Lung microvascular endothelial cell (primary cell): ENCODE results near the gene NRCAM. TPM values are rescaled to one million over a fixed set of nuclear protein-coding genes. Genes with fewer than 3 reads are reported as not detected.

Experiments
- DNase-seq, 2 donors: peaks; one replicate each; pipeline versions ENCODE4 v3.0.0 to v3.0.0-alpha.2; 2010; ENCODE audit warnings: low read depth in 2 of 2
- total RNA-seq: library from RNA; depleted of rRNA; stranded (reverse); fragments of >200 nt; gene quantifications from 2 replicates; pipeline ENCODE4 v1.2.1, GENCODE V29; 2014

Gene NRCAM
- total RNA-seq, 1 donor from 2014 or later: 1.2 TPM

GRCh38 chr7:108310351-108310750 lies 145.9 kb downstream of the NRCAM start:
- DNase-seq: peak; percentile 36 to 45

GRCh38 chr7:108308903-108309302 lies 147.3 kb downstream of the NRCAM start:
- peak in 1 of 2 donors; percentile 74 for DNase-seq

DNA sequence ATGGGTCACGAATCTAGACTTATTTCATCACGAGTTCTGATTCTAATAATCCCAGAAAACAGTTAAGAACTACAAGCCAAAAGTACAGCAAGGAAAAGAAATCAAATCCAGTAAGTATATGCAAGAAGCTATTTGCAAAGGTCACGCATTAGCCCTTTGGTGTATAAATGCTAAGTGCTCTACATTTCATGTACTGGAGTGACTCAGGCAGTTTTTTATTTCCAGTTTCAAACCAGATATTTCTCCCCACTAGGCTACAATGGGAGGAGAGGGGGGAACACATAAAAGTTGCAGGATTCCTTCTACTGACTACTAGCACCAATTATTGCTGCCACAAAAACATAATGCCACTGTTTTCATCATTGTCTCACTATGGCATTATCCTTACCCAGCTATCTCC lies 148.0 kb downstream of the NRCAM start:
- DNase-seq: peak in 1 of 2 donors; percentile 29

- DNase-seq: no peak
Observed at GRCh38 chr7:108307595-108307994, 148.6 kb downstream of the NRCAM start.

DNA sequence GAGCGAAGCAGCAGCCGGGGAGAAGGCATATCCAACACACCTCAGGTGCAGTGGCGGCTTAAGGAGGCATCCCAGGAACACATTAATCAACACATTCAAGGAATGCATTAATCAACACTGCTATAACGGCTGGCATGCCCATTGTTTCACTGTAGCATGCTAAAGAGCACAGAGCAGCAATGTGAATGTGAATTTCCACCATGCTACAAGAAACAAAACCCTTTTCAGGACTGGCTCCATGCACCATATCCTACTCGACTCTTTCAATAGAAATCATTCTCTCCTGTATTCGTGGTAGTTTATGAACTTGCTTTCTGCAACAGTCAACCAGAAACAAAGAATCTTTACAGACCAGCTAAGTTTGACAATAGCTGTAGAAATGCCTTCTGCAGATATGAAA lies 149.0 kb downstream of the NRCAM start:
- DNase-seq: peak in 1 of 2 donors; percentile 32

GRCh38 chr7:108303332-108303731 lies 152.9 kb downstream of the NRCAM start:
- no peak for DNase-seq

DNA sequence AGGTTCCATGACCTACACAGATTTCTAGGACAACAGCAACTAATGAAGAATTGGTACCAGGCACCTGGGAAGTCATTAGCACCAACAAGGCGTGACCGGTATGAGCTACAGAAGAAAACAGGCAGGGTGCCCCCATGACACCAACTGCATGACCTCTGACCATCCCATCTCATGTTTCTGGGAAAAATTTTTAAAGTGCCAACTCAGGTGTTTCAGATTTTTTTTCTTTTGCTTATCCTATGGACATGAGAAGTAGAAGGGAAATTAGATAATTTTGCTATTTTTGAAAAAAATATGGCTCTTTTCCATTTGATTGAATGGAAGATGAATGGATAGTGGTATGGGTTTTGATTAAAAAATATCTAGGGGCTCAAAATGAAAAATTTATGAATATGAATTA lies 154.8 kb downstream of the NRCAM start:
- no peak for DNase-seq

DNA sequence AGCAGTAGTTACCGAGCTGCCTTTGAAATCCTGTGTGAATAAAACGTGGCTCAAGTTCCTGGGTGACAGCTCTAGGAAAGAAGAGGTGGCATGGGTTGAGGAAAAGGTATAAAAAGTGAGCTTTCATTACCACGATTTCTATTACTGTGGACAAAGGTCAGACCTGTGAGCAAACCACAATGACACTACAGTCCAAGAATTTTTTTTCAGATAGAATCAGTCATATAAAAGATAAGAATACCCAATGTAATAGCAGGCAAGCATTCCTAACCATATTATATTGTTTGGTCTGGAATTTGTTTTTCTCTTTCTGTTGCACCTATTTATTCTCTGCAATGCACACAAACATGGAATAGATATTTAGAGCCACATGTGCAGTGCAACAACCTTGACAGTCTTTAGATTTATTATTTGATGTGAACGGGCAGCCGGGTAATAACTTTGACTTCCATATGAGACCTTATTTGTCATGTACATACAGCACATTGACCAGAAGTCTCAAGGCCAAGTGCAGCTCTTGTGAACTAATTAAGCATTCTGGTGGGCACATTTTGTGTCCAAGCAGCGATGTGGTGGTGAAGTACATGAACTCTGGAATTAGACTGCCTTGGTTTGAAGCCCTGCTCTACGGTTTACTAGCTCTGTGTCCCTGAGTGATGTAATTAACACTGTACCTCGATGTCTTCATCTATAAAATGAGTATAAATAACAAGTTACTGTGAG lies 156.8 kb downstream of the NRCAM start:
- DNase-seq: peak in 1 of 2 donors; percentile 44

GRCh38 chr7:108296911-108297310 lies 159.3 kb downstream of the NRCAM start:
- DNase-seq: peak; percentile 47 to 60

- DNase-seq: peak; percentile 55 to 80
Observed at GRCh38 chr7:108294595-108294994, 161.6 kb downstream of the NRCAM start.

DNA sequence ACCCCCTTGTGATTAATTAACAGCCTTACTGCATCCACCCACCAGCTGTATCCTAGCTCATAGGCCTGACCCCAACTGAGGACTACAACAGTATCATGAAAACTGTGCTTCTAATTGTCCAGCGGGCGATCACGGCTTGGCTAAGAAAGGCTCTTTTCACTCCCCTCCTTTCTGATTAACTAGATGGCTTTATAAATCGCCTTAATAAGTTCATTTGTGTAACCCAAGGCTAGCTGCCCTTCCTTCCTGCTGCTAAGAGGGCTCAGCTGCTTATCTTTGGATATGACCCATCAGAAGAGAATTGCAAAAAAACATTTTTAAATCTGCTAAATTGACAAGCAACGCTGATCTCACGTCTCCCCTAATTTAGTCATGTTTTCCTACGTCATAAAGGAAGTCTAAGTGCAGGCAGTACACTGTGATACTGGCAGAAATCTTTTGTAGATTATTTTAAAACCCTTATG lies 163.1 kb downstream of the NRCAM start:
- DNase-seq: peak; percentile 60 to 82

DNA sequence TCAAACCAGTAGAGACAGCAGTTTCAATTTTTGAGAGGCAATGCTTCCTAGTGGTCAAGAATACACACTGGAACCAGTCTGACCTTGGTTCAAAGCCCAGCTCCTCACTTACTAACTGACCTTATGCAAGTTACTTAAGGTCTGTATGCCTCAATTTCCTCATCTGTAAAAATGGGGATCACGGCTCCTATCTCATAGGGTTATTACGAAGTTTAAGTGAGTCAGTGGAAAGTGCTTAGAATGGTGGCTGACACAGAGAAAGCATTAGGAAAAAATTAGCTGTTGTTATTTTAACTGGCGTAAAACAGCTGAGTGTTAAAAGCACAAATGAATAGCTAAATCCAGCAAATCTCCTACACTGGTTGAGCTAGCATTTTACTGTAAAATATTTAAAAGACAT lies 163.7 kb downstream of the NRCAM start:
- DNase-seq: peak in 1 of 2 donors; percentile 58

GRCh38 chr7:108291791-108292440 lies 164.3 kb downstream of the NRCAM start:
- DNase-seq: no peak

DNA sequence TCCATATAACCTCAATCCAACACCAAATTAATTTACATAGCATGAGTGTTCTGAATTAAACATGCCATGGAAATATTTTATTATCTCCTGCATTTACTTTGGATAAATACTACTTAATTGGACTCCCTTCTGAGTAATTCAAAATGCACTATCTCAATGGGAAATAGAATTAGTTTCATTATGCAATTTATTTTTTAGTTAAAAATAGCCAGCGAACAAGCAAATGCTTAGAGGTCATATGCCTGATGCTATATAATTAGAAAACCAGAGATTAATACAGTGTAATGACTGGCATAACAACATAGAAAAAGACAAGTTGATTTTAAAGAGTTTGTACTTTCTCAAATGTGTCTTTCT lies 165.1 kb downstream of the NRCAM start:
- no peak for DNase-seq

- no peak for DNase-seq
Observed at GRCh38 chr7:108290459-108291151, 165.6 kb downstream of the NRCAM start.

DNA sequence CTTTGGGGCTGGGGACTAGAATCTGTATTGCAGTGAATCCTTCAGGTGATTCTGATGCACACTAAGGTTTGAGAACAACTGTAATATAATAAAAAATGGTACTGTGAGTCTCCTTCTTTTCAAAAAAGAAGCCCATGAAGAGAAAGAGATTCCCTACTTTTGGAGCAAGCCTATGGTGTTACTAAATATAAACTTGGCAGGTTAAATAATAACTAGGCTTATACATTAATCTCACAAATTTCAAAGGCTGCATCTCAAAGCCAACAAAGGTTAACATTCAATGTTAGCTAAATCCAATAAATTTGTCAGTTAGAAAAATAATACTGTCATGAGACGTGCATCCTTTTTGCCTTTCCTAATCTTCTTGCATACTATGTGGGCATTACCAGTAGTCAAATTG lies 166.4 kb downstream of the NRCAM start:
- DNase-seq: no peak

GRCh38 chr7:108287857-108288256 lies 168.4 kb downstream of the NRCAM start:
- DNase-seq: no peak

- DNase-seq: no peak
Observed at GRCh38 chr7:108286290-108286904, 169.8 kb downstream of the NRCAM start.

DNA sequence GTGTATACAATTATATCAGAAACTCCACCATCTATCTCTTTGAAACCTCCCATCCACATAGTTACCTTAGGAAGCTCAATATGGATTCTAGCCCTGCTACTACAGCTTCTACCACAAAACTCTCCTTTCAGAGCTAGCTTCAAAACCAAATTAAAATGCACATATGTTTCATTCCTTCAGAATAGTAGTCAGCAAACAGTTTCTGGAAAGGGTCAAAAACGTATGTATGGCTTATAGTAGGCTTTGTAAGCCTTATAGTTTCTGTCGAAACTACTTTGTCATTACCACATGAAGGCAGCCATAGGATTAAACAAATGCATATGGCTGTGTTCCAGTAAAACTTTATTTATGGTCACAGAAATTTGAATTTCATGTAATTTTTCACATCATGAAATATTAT lies 170.5 kb downstream of the NRCAM start:
- no peak for DNase-seq

DNA sequence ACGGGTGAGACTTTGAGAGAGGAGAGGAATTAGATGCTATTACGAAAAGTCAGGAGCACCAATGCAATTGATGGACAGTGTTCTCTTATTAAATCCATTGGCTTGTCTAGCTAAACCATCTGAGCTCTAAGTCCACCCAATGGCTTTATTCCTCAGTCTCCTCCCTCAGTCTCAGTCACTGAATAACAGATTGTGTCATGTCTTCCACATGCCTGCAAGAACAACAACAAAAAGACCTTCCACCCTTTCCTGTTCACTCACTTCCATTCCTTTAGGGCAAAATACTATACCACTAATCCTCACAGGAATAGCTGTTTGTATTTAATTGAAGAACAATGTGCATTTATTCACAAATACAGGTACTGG lies 171.2 kb downstream of the NRCAM start:
- no peak for DNase-seq

GRCh38 chr7:108284349-108285002 lies 171.8 kb downstream of the NRCAM start:
- DNase-seq: no peak

GRCh38 chr7:108283252-108283651 lies 173.0 kb downstream of the NRCAM start:
- DNase-seq: no peak
